GM19239 (cell line): ENCODE data around the gene SCN7A.
"Not testable (repeated sequence)": the region's sequence is repeated elsewhere in the genome, so short reads cannot be mapped to it uniquely, and the experiment has no call there.

Experiments used
- DNase-seq: peaks from one replicate; pipeline ENCODE4 v3.0.0; 2011; ENCODE audit warnings: low spot score; ENCODE audit not compliant: insufficient read length
- FAIRE-seq: peaks from 2 replicates; lab custom pipeline; 2011; peaks lifted over from hg19 to GRCh38; lab: Jason Lieb, UNC

Gene SCN7A

GRCh38 chr2:166364476-166365161 lies 129.4 kb downstream of the SCN7A start:
- no peak for DNase-seq
- no peak for FAIRE-seq

- DNase-seq (no peak), FAIRE-seq (no peak)
Observed at GRCh38 chr2:166361351-166362153, 132.5 kb downstream of the SCN7A start.

GRCh38 chr2:166360906-166361305 lies 133.1 kb downstream of the SCN7A start:
- DNase-seq (no peak), FAIRE-seq (no peak)

DNA sequence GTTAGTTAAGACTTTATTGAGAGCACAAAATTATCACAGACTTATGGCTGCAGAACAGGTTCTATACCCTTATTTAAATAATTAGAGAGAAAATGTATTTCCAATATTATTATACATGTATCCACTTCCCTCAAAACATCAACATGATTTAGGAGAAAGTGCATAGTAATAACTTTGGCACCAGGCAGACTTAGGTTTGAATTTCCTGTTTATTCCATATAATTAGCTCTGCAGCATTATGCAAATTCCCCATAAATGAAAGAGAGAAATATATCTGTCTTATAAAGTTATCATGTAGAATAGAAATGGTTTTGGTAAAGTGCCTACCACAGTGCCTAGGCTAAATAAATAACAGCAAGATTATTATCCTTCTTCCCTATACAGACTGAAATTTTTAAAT lies 133.6 kb downstream of the SCN7A start:
- FAIRE-seq (no peak), DNase-seq (no peak)

GRCh38 chr2:166357950-166358321 lies 136.1 kb downstream of the SCN7A start:
- not testable (repeated sequence) for FAIRE-seq, DNase-seq

DNA sequence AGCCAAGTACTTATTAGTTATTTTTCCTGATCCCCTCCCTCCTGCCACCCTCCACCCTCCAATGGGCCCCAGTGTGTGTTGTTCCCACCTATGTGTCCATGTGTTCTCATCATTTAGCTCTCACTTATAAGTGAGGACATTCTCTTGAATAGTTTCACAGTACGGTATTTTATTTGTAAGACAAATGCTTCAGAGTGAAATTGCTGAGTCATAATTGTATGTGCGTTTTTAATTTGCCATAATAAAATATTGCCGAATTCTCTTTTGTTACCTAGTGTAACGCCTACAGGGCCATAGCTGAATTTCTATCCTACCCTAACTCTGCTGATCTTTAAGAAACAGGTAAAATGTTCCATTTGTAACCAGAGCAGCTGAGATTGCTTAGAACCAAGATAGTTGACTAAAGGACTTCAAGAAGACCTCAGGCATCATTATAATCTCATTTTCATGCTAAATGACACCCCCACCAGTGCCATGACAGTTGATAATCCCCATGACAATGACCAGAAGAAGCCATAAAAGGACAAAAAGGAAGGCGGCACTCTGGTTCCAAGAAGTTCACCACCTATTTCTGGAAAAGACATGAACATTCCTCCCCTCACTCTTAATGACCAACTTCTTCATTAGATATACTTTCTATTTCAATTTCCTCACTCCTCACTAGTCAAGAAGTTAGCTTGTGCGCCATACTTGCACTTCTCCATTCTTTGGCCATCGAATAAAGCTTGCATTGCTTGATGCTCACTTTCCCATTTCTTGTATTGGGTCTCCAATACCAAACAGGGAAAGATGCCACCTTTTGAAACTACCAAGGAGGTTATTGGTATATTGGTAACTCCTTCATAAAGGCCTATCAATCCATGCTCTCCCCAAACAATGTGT lies 136.7 kb downstream of the SCN7A start:
- DNase-seq = no peak
- no peak for FAIRE-seq
